ENCODE results near the gene DNAJC12. TPM values are rescaled to one million over a fixed set of nuclear protein-coding genes. Genes with fewer than 3 reads are reported as not detected.
A peak's percentile ranks its signal among the peaks of the same experiment; 100 is the strongest.

The DNAJC12 gene
- total and polyA plus RNA-seq, 11 donors, result 1.5 to 6.5 (median 4.8) TPM

- no peak for DNase-seq
- Histone ChIP-seq H3K9me3 (no peaks in the 10 kb centered on the region), H3K4me1 (peaks cover 0 to 8% (median 5%) of the 10 kb centered on the region in 12 donors), H3K27ac (no peak overlapping the region), H3K4me3 (no peak overlapping the region), H3K36me3 (no peaks in the 10 kb centered on the region), H3K27me3 (no peaks in the 10 kb centered on the region)
- TF ChIP-seq, protein P1, sequence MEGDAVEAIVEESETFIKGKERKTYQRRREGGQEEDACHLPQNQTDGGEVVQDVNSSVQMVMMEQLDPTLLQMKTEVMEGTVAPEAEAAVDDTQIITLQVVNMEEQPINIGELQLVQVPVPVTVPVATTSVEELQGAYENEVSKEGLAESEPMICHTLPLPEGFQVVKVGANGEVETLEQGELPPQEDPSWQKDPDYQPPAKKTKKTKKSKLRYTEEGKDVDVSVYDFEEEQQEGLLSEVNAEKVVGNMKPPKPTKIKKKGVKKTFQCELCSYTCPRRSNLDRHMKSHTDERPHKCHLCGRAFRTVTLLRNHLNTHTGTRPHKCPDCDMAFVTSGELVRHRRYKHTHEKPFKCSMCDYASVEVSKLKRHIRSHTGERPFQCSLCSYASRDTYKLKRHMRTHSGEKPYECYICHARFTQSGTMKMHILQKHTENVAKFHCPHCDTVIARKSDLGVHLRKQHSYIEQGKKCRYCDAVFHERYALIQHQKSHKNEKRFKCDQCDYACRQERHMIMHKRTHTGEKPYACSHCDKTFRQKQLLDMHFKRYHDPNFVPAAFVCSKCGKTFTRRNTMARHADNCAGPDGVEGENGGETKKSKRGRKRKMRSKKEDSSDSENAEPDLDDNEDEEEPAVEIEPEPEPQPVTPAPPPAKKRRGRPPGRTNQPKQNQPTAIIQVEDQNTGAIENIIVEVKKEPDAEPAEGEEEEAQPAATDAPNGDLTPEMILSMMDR (IDR thresholded peaks at IDR 0.05), result no peak
- intact Hi-C loops (cut with DNase I), result loop anchor here in 6 of 10 donors (2.0 to 10.0 kb wide), 5 partner anchors 34 to 454 kb away; partner anchors contain the start of genes HERC4 (in 2 of the 6) and SIRT1 (in 1 of the 6)
- no peak for ATAC-seq
- WGBS, 4 donors, result 81 to 85% (median 82%) methylated on average over 2 of the region's 2 CpGs
Measured at GRCh38 chr10:67851186-67851585, 13.2 kb upstream of the DNAJC12 start.

DNA sequence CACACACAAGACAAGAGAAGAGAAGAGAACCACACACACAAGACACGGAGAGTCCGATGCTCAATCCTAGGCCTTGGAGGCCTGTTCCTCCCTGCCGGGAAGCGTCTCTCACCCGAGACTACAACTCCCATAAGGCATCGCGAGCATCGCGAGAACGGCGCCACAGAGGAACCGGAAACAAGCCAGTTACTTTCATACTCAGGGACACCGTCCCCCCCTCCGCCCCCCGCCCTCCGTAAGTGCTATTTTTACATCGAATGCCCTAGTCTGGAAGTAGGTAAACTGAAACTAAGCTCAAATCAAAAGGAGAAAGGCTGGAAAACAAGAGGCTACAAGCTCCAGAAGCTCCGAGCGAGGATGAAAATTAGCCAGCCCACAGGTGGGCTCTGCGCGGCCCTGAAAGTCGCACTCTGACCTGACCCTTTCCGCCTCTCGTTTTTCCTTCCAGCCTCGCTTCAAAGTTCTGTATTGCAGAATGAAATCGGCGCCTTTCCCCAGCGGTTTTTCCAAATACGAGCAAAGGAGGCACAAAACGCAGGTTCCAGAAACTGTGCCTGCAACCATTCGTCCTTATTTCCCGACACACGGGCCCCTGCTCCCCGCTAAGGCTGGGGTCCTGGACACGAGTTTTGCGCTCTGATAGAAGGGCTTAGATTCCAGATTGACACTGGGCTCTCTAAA, 11.5 kb upstream of the DNAJC12 start:
- TF ChIP-seq, protein P1 (IDR thresholded peaks at IDR 0.05), result peak in 1 of 12 donors; percentile 34
- peak in 1 of 2 donors; percentile 53 for TF ChIP-seq POLR2A (IDR thresholded peaks at IDR 0.05)
- peak; percentile 95 to 98 (median 96) for DNase-seq
- H3K27ac ChIP-seq, result peak overlapping the region; percentile 89 to 99 (median 95)
- intact Hi-C loops (cut with DNase I), result loop anchor here in 7 of 10 donors (1.0 to 10.0 kb wide), 6 partner anchors 35 to 455 kb away; partner anchors contain the start of genes HERC4 (in 2 of the 7) and SIRT1 (in 2 of the 7)
- peak overlapping the region; percentile 55 to 99 (median 80) for H3K4me3 ChIP-seq
- peaks cover 0 to 8% (median 5%) of the 10 kb centered on the region in 12 donors for H3K4me1 ChIP-seq
- no peaks in the 10 kb centered on the region for H3K9me3 ChIP-seq
- ATAC-seq, result peak; percentile 98 to 99 (median 99)
- no peaks in the 10 kb centered on the region for H3K36me3 ChIP-seq
- no peaks in the 10 kb centered on the region for H3K27me3 ChIP-seq
- 0% methylated on average over 34 to 36 of the region's 36 CpGs for WGBS, 4 donors

GRCh38 chr10:67843284-67843683, 5.3 kb upstream of the DNAJC12 start:
- H3K4me3 ChIP-seq, result no peak overlapping the region
- H3K27ac ChIP-seq, result no peak overlapping the region
- no peak for ATAC-seq
- DNase-seq, result no peak
- no peaks in the 10 kb centered on the region for H3K27me3 ChIP-seq
- H3K4me1 ChIP-seq, result peaks cover 0 to 2% (median 0%) of the 10 kb centered on the region in 12 donors
- no peaks in the 10 kb centered on the region for H3K36me3 ChIP-seq
- TF ChIP-seq, protein P1 (IDR thresholded peaks at IDR 0.05), result no peak
- no peak for TF ChIP-seq POLR2A (IDR thresholded peaks at IDR 0.05)
- peaks cover 0 to 14% (median 0%) of the 10 kb centered on the region in 12 donors for H3K9me3 ChIP-seq
- intact Hi-C loops (cut with DNase I), result no loop called here
- 79 to 100% (median 91%) methylated on average over 2 of the region's 2 CpGs for WGBS, 4 donors

- no peak for TF ChIP-seq POLR2A (IDR thresholded peaks at IDR 0.05)
- TF ChIP-seq, protein P1 (IDR thresholded peaks at IDR 0.05), result no peak
- Histone ChIP-seq H3K4me3 (no peak overlapping the region), H3K36me3 (no peaks in the 10 kb centered on the region), H3K9me3 (peaks cover 0 to 14% (median 0%) of the 10 kb centered on the region in 12 donors), H3K4me1 (peaks cover 0 to 7% (median 1%) of the 10 kb centered on the region in 12 donors), H3K27ac (no peak overlapping the region), H3K27me3 (no peaks in the 10 kb centered on the region)
- DNase-seq, result no peak
- no peak for ATAC-seq
- intact Hi-C loops (cut with DNase I), result no loop called here
Measured at GRCh38 chr10:67841737-67842136, 3.7 kb upstream of the DNAJC12 start.

All from heart left ventricle (tissue), 16 donors.